AG04449 (cell line): Measurements from ENCODE around the gene PTGES.
A peak's percentile ranks its signal among the peaks of the same experiment; 100 is the strongest.
"Not testable (repeated sequence)": the region's sequence is repeated elsewhere in the genome, so short reads cannot be mapped to it uniquely, and the experiment has no call there.

Experiments
- CTCF ChIA-PET: fragments of 350-600 bp; formaldehyde crosslinking; extraction: SDS; loops from one replicate; lab custom pipeline; 2021; ENCODE audit warnings: antibody characterized with exemption; lab: Yijun Ruan, JAX
- POLR2A ChIA-PET: fragments of 400-600, 350-600 bp; formaldehyde crosslinking; extraction: SDS; loops from one replicate; lab custom pipeline; 2020; ENCODE audit warnings: antibody characterized with exemption, inconsistent platforms; lab: Yijun Ruan, JAX
- DNase-seq: peaks from one replicate; pipeline ENCODE4 v3.0.0-alpha.2; 2010; ENCODE audit warnings: low read depth, low spot score
- H3K4me3 ChIP-seq: 2 replicates; pipeline ENCODE4 v1.5.1; 2011; ENCODE audit warnings: low read depth, mild to moderate bottlenecking, control low read depth, low read length
- CTCF ChIP-seq: IDR thresholded peaks from one replicate; pipeline ENCODE4 v1.5.1; 2011; ENCODE audit warnings: mild to moderate bottlenecking, moderate library complexity, low read length, control low read depth, inconsistent platforms; ENCODE audit not compliant: insufficient read depth; ENCODE audit errors: missing control alignments

The PTGES gene

DNA sequence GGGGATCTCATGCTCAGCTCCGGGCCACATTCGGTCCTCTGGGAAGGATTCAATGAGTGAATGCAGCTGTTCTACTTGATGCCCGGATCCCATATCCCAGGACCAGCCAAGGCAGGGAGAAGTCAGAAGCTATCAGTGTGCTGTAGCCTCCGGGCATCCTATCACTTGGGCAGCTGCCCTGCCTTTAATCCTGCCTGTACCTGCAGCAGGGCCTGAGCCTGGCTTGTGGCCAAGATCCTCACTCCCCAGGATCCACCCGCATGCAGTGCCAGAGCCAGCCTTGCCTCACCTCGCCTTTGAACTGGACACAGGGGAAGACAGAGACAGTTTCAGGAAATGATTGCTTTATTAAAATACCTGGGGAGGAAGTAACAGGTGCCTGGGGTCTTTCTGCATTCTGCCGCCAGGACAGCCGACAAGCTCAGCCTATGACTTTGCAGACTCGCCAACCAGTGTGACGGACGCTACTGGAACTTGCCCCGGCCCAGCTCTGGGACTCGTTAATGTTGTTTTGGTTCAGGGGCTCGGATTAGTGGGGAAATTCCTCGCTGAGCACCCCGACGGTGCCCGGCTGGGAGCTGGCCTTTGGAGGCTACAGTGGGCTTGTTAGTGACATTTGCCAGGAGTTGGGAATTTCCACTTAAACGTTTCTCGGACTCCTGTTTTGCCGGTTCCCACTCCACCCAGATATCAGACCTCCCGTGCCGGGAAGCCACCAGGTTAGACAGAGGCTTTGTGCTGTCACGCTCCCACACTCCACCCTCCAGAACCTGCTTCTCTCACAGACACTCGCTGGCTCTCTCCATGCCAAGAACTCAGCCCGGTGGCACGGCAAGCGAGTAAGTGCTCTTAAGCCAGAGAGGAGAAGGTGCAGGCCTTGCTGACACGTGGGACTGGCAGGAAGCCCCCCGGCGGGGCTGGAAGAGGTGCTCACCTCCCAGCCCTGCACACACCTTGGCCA lies 721 bp downstream of the PTGES start:
- H3K4me3 ChIP-seq, result peak overlapping the region; percentile 63
- TF ChIP-seq CTCF, result no peak
- DNase-seq, result no peak
- CTCF ChIA-PET, result interaction anchor here (1.0 to 6.4 kb wide), 8 partner anchors 9 to 128 kb away, joined by 3 to 93 read pairs (median 6); no protein-coding TSS in a partner anchor
- POLR2A ChIA-PET, result interaction anchor here (0.9 to 2.2 kb wide), 3 partner anchors 10 to 25 kb away, joined by 3 to 12 read pairs (median 9); no protein-coding TSS in a partner anchor

GRCh38 chr9:129750013-129750638 lies 2.7 kb downstream of the PTGES start:
- POLR2A ChIA-PET, result interaction anchor here (0.7 to 1.8 kb wide), 2 partner anchors 27 to 115 kb away, joined by 3 to 4 read pairs; no protein-coding TSS in a partner anchor
- CTCF ChIA-PET, result interaction anchor here (0.6 to 6.4 kb wide), 9 partner anchors 12 to 109 kb away, joined by 3 to 93 read pairs (median 5); no protein-coding TSS in a partner anchor
- no peak for DNase-seq

GRCh38 chr9:129749575-129749974 lies 3.3 kb downstream of the PTGES start:
- POLR2A ChIA-PET, result interaction anchor here (1.8 kb wide), 1 partner anchor 27 kb away, joined by 4 read pairs; no protein-coding TSS in a partner anchor

More at GRCh38 chr9:129750013-129750638, 2.7 kb downstream of the PTGES start:
- no peak for TF ChIP-seq CTCF
- H3K4me3 ChIP-seq, result no peak overlapping the region; the same call in 1 of the 2 replicates

DNA sequence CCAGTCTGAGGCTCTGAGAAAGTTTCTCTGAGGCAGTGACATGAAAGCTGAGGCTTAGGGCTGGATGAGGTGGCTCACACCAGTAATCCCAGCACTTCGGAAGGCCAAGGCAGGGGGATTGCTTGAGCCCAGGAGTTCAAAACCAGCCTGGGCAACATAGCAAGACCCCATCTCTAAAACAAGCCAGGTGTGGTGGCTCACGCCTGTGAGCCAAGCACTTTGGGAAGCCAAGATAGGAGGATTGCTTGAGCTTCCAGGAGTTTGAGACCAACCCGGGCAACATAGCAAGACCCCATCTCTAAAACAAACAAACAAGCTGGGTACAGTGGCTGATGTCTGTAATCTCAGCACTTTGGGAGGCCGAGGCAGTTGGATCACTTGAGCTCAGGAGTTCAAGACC lies 3.8 kb downstream of the PTGES start:
- POLR2A ChIA-PET, H3K4me3 ChIP-seq, DNase-seq: not testable (repeated sequence)
- CTCF ChIA-PET, result interaction anchor here (0.6 to 6.4 kb wide), 7 partner anchors 11 to 108 kb away, joined by 3 to 93 read pairs (median 7); no protein-coding TSS in a partner anchor

More at GRCh38 chr9:129749575-129749974, 3.3 kb downstream of the PTGES start:
- no peak for TF ChIP-seq CTCF
- CTCF ChIA-PET, result interaction anchor here (0.6 to 6.4 kb wide), 10 partner anchors 11 to 108 kb away, joined by 3 to 93 read pairs (median 4); no protein-coding TSS in a partner anchor
- H3K4me3 ChIP-seq, result no peak overlapping the region
- DNase-seq, result no peak

DNA sequence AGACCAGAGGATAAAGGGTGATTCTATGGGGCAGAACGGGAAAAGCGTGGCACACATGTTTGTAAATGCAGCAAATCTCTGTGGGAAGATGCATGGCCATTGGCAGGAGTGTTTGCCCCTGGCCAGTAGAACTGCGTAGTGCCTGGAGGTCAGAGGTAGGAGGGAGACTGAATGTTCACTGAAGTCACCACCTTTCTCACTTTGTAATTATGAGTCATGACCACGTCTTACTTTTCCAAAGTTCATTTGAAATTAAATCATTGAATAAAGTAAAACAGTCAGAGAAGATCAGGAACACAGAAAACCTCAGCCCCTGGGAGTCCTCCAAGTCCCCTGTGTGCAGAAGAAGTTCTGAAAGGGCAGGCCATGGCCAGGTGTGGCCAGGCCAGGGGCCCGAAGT lies 4.6 kb downstream of the PTGES start:
- no peak overlapping the region for H3K4me3 ChIP-seq
- no peak for DNase-seq
- POLR2A ChIA-PET, result interaction anchor here (0.6 kb wide), 1 partner anchor 29 kb away, joined by 3 read pairs; no protein-coding TSS in a partner anchor
- CTCF ChIA-PET, result interaction anchor here (6.1 to 6.4 kb wide), 3 partner anchors 10 to 35 kb away, joined by 32 to 93 read pairs (median 54); no protein-coding TSS in a partner anchor
- no peak for TF ChIP-seq CTCF

- no peak overlapping the region for H3K4me3 ChIP-seq
- ChIA-PET CTCF (interaction anchor here (1.1 to 15.3 kb wide), 6 partner anchors 8 to 104 kb away, joined by 4 to 429 read pairs (median 6); no protein-coding TSS in a partner anchor), POLR2A (no interaction called here)
- DNase-seq, result no peak
- no peak for TF ChIP-seq CTCF
Observed at GRCh38 chr9:129746092-129746777, 6.6 kb downstream of the PTGES start.
